ENCODE measurements around the gene DCDC1.
A peak's percentile ranks its signal among the peaks of the same experiment; 100 is the strongest.
"Not testable (repeated sequence)": the region's sequence is repeated elsewhere in the genome, so short reads cannot be mapped to it uniquely, and the experiment has no call there.

The DCDC1 gene

DNA sequence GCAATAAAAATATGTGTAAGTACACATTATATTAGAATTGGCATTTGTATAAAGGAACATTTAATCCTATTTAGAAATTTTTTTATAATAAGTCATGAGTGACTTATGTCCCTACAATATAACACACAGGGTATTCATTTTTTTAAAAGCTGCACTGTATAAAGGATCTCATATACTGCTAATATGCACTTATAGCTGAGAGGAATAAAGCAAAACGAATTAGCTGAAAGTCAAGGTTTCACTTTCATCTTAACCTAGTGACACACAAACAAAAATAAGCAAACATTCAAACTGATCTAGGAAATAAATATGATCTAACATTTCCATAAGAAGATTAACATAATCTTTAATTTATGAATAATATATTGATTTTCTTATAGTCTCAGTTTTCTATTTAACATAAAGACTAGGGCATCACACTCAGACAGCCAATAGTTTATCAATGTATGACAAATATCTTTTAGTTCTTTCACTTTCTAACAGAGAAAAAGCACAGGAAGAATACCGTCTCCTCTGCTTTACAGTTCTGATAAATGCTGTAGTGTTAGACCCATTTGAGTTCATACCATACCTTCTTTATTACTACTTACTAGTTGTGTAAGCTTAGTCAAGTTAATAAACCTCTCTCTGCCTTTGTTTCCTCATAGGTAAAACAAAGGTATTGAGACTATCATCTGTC, 42.9 kb downstream of the DCDC1 start:
- DNase-seq (ENCODE audit: low spot score) = no peak

- no peak for DNase-seq (ENCODE audit: low spot score)
These were observed 44.4 kb downstream of the DCDC1 start for GRCh38 chr11:31325160-31325559.

DNA sequence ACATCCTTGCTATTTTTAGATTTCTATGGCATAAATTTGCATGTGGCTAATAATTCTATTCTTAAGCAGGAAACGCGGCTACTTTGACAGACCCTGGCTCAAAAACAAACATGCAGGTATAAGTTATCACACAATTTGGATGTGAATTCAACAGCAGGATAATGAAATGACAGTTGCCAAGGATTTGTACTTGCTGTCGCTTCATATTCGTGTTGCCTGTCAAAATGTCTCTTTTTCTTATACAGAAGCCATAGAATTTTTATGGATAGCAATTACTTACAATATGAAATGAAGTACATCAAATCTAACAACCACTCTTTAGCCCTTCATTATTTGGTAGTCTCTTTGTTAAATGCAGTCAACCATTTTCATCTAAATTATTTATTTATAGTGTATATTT, 46.4 kb downstream of the DCDC1 start:
- DNase-seq (ENCODE audit: low spot score) = no peak

DNA sequence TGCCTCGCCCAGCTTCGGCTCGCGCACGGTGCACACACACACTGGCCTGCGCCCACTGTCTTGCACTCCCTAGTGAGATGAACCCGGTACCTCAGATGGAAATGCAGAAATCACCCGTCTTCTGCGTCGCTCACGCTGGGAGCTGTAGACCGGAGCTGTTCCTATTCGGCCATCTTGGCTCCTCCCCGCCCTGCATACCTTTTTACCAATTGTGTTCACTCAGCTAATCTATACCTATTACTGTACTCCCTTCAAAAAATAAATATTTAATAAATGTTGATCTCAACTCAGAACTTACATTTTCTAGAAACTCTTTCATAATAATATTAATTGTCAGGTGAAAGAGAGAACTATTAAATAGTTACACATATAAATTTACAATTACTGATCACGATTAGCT, 48.0 kb downstream of the DCDC1 start:
- DNase-seq (ENCODE audit: low spot score) = not testable (repeated sequence)

DNA sequence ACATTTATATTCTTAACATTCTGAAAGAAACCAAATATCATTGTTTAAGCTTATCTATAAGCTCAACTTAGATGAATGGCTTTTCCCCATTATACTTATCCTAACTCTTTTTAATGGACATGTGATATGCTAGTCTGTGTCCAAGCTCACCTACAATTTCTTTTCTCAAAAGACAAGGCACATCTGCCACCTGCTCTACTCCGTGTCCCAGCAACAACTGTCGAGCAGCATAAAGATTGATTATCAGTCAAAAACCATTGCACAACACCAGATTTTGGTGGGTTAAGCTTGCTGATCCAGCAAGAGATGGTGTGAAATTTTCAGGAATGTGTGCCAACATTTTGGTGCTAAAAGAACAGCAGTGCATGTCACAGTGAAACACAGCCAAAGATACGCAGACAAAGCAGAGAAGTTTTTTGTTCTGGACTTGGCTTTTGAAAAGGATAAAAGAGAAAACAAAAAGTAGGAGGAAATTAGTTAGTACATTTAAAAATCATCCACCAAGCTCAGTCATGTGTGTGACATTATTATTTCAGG, 65.8 kb downstream of the DCDC1 start:
- DNase-seq (ENCODE audit: low spot score) = no peak

GRCh38 chr11:31301549-31302510, 67.7 kb downstream of the DCDC1 start:
- no peak for DNase-seq (ENCODE audit: low spot score)

DNA sequence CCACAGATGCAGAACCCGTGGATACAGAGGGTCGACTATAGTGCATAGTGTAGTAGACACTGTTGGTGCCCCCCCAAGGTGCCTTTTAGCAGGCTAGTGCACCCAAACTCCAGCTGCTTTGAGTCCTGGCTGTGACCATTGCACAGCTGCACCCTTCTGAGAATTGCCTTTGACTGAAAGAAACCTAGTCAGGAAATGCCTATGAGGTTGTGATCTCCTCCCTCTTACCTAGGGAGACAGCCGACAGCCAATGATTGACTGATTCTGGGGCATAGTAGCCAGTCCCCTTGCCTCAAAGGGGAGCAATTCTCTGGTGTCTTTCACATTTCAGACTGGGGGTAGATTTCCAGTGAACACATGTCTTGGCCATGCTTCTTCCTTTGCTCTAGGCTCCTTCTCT, 74.2 kb downstream of the DCDC1 start:
- DNase-seq (ENCODE audit: low spot score) = no peak

GRCh38 chr11:31273527-31273926, 96.0 kb downstream of the DCDC1 start:
- not testable (repeated sequence) for DNase-seq (ENCODE audit: low spot score)

DNA sequence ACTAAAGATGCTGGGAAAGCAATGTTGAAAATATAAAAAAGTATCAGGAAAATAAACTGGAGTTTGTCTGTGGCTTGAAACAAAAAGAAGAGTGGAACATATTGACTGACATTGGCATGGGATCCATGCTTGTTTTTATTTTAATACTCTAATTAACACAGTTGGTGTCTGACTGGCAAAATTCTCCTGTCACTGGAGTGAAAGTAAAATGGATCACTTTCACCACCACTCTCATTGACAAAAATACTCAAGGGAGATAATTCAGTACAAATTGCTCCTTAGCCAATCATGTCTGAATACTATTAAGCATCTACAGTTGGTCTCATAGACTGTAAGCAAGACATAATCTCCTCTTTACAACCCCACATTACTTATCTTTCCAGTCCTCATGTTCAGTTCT, 101.8 kb downstream of the DCDC1 start:
- DNase-seq (ENCODE audit: low spot score) = no peak

GRCh38 chr11:31264834-31265233, 104.7 kb downstream of the DCDC1 start:
- DNase-seq (ENCODE audit: low spot score) = no peak

DNA sequence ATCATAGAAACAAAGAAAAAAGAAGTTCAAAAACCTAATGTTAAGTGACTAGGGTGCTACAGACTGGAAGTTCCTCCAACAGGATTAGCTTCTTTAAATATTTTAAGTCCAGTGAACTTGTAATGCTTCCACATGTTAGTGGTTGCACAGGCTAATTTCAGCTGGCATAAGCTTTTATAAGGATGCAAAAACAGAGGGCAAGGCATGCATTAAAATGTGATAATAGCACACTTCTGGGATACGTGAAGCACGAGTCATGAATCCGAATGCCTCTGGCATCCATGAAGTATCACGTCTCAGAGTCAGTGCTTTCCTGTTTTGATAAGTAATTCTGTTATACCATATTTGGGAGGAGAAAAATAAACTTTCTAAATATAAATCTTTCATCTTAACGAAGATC, 106.8 kb downstream of the DCDC1 start:
- peak; percentile 2 for DNase-seq (ENCODE audit: low spot score)

- DNase-seq (ENCODE audit: low spot score) = no peak
These were observed 109.7 kb downstream of the DCDC1 start for GRCh38 chr11:31259797-31260196.

GRCh38 chr11:31254415-31254814, 115.1 kb downstream of the DCDC1 start:
- no peak for DNase-seq (ENCODE audit: low spot score)

DNA sequence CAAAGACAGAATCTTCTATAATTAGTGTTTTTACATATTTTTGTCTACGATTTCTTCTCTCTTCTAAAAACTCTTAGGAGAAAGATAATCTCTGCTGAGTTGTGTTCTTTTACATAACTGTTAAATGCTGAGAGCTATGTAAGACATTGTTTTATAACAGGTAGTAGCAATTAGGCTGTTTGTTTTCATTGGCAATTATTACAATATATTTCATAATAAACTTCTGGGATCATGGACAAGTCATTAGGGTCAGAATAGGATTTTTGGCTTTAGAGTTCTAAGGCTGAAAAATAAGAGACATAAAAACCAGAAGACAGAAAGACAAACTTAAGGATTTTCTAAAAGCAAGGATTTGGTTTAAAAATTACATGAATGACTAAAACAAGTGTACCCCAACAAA, 120.8 kb downstream of the DCDC1 start:
- DNase-seq (ENCODE audit: low spot score) = no peak

DNA sequence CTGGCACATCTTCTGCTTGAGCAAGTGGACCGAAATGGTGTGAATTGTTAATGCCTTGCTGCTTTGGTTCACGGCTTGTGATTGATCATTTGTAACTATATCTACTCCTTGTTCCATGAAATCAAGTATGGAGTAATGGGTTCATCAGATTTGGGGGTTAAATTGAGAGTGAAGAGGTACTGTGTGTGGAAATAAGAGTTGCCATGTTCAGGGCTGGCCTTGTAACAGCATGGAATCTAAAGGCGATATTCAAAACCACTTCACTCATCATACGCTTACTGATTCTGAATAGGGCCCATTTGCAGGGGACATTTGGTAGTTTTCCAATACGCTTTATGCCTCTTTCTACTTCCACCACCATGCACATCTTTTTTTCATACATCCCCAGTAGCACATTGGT, 122.2 kb downstream of the DCDC1 start:
- no peak for DNase-seq (ENCODE audit: low spot score)

- no peak for DNase-seq (ENCODE audit: low spot score)
These were observed 122.9 kb downstream of the DCDC1 start for GRCh38 chr11:31246451-31247165.

- no peak for DNase-seq (ENCODE audit: low spot score)
These were observed 125.8 kb downstream of the DCDC1 start for GRCh38 chr11:31243706-31244105.

DNA sequence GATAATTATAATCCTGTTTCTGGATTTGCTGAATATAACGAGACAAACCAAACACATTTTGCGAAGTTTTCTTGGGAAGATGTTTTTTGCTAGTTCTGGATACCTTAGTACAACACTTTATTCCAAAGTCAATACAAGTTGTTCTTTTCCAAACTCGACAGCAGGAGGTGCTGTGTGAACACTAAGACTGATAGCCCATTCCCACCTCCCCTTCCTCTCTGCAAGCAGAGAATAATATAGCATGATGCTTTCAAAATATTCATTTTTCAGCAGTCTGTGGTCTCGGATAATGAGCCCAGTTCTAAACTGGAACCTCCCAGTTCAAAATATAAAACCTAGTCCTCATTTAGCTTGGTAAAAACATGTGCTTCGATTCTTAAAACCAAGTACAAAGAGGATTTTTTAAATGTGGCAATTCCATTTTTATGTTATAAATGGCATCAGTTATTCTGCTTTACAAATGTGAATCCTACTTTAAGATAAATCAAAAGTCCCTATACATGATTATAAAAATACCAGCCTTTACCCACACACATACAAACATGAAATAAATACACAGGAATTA, 129.1 kb downstream of the DCDC1 start:
- DNase-seq (ENCODE audit: low spot score) = peak; percentile 22

GRCh38 chr11:31237819-31238760, 131.4 kb downstream of the DCDC1 start:
- DNase-seq (ENCODE audit: low spot score) = no peak

- DNase-seq (ENCODE audit: low spot score) = peak; percentile 4
These were observed 133.4 kb downstream of the DCDC1 start for GRCh38 chr11:31236143-31236542.

- DNase-seq (ENCODE audit: low spot score) = peak; percentile 5
These were observed 136.1 kb downstream of the DCDC1 start for GRCh38 chr11:31233425-31233824.

All from kidney capillary endothelial cell (primary cell).